Daoy (cell line): ENCODE data around the gene DDX31. TPM values are rescaled to one million over a fixed set of nuclear protein-coding genes. Genes with fewer than 3 reads are reported as not detected.

Experiments
- DNase-seq: peaks from one replicate; pipeline ENCODE4 v3.0.0-alpha.2; 2015; ENCODE audit warnings: low read depth
- total RNA-seq: library from RNA; depleted of rRNA; stranded (reverse); fragments of >200 nt; shearing (Covaris generic); gene quantifications from 2 replicates; pipeline ENCODE4 v1.2.3, GENCODE V29; 2014

Gene DDX31
- total RNA-seq, 1 experiment from 2014 or later = 32.6 TPM

DNA sequence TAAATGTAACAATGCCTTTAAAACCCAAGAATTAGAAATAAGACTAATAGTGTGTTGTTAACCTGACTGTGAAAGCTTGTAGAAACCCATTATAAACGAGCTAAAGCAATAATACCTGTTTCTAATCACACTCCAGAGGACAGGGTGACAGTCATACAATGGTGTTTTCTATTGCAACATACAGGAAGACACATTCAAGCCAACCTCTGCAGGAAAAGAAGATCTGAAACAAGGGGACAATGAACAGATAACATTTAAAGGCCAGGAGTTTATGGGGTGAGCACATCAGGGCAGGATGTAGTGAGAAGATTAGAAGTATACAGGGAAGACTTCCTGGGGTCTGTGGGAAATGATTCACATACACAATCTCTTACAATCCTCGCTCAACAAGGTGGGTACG, 73.6 kb downstream of the DDX31 start:
- peak; percentile 29 for DNase-seq

DNA sequence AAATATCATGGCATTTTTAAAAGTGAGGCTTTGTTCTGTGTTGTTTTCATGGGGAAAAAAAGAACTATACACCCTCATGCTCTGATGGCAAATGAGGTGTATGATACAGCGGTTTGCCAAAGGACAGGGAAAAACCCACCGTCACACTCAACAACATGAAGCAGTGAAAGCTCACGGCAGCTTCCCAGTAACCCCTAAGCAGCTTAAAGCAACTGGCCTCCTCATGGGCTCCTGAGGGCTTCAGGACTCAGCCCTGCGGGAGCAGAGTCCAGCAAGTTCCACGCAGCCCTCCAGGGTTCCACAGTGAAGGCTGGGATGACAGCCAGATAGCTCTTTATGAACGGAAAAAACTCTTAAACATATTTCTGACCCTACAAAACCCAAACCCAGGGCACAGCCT, 74.5 kb downstream of the DDX31 start:
- no peak for DNase-seq

- DNase-seq = no peak
Observed at GRCh38 chr9:132594412-132594811, 75.4 kb downstream of the DDX31 start.

- no peak for DNase-seq
Observed at GRCh38 chr9:132592451-132592850, 77.3 kb downstream of the DDX31 start.

- DNase-seq = no peak
Observed at GRCh38 chr9:132591751-132592314, 78.0 kb downstream of the DDX31 start.

DNA sequence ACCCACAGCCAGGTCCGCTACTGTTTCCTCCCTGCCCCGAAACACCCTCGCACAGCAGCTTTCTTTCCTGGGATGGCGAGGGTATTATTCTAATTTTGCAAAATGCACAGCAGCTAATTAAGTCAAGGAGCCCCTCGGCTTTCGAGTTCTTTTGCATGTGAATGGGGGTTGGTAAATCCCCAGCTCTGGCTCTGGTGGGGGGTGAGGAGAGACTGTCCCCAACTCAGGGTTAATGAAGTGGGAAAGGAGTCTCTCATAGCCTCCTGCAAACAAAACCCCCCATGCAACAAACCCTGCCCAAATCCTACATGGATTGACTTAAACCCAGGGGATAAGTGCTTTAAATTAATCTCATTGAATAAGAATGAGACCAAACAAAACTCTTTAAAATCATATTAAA, 78.5 kb downstream of the DDX31 start:
- DNase-seq = no peak

GRCh38 chr9:132590318-132591182, 79.2 kb downstream of the DDX31 start:
- DNase-seq = no peak

DNA sequence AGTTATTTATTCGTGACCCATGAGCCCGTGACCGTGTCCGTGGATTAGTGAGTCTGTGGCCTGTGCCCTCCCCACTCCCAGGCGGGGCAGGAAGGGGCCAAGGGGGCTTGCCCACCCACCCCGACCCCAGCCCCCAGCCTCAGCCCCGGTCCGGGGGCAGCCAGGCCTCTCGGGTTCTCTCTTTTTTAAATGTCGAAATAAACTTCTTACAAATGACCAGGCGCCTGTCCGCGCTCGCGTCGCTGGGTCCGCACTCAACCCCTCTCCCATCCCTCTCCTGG, 79.8 kb downstream of the DDX31 start:
- no peak for DNase-seq

DNA sequence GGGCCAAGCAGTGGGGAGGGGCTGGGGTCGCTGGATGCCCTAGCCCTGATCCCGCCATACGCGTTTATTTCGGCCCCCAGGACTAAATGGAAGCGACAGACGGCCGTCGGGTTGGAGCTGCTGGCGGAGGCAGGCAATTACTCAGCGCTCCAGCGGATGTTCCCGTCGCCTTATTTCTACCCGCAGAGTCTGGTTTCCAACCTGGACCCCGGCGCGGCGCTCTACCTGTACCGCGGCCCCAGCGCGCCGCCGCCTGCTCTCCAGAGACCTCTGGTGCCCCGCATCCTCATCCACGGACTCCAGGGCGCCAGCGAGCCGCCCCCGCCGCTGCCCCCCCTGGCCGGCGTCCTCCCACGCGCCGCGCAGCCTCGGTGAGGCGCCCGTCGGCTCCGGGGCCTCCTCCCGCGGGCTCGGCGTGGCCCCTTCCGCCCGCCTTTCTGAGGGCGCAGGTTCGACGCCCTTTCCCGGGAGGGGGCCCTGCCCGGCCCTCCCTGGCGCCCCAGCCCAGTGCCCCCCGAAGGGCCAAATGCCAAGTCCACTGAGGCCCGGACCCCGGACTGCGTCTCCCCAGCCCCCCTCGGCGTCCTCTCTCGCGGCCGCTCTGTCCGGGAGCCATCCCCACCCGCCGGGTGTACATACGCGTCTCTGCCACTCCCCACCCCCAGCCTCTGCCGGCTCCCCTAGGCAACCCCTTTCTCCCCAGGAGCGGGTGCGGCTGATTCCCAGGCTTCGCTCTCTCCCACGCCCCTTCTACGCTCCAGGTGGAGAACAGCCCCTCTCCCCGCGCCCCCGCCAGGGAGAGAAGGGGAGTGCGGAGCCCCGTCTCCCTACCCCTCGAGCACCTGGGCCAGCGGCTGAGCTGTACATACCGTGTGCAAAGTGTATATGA, 80.4 kb downstream of the DDX31 start:
- DNase-seq = peak; percentile 35

DNA sequence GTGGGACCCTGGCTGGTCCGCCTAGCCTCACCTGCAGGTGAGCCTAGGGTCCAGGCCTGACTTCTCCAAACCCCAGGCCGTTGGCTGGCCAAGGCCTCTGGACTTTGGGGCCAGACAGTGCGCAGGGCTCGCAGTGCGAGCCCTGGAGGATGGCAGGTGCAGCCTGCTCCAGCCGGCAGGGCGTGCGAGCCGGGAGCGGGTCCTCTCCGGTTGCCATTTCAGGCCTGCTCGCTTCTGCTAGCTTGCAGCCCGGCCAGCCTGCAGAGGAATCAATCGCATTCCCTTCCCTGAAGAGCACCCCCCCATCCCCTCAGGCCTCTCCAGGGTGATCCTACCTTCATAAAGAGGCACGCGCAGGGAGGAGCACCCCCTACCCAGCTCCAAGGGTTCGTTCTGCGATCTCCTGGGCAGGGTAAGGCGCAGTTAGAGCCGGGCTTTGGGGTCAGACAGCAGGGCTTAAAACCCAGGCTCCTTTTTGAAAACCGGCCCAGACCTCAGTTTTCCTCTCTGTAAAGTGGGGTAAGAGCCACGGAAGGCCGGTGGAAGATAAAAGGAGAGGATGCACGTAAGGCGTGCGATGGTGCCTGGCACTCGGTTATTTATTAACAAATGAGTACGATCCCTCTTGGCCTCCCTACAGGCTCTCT, 81.2 kb downstream of the DDX31 start:
- DNase-seq = no peak

DNA sequence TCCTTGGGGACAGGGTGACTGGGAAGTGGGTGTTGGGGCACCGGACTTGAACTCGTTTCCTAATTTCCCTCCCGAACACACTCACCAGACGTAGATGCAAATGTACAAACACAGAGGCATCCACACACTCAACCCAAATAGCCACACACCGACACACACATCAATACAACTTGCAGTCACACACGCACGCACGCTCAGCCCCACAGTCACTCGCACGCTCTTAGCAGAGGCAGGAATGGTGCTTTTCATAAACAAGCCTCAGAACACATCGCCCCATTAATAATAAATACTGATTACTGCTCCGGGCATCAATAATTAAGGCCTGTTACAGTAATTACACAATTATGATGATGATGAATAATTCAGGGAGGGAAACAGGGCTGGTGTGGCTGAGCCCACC, 81.7 kb downstream of the DDX31 start:
- no peak for DNase-seq

DNA sequence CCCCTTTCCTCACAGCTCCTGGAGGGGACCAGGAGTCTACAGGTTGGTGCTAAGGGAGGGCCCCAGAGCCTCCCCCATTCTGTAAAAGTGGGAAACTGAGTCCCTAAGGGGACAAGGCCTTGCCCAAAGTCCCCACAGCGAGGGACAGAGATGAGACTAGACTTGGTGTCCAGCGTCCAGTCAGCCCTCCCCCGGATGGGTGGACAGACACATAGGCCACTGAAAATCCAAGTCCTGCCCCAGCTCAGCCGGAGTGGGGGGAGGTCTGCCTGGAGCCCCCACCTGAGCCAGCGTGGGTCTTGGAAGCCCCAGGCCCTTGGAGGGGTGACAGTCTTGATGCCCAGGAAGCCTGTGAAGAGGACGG, 82.2 kb downstream of the DDX31 start:
- DNase-seq = no peak

DNA sequence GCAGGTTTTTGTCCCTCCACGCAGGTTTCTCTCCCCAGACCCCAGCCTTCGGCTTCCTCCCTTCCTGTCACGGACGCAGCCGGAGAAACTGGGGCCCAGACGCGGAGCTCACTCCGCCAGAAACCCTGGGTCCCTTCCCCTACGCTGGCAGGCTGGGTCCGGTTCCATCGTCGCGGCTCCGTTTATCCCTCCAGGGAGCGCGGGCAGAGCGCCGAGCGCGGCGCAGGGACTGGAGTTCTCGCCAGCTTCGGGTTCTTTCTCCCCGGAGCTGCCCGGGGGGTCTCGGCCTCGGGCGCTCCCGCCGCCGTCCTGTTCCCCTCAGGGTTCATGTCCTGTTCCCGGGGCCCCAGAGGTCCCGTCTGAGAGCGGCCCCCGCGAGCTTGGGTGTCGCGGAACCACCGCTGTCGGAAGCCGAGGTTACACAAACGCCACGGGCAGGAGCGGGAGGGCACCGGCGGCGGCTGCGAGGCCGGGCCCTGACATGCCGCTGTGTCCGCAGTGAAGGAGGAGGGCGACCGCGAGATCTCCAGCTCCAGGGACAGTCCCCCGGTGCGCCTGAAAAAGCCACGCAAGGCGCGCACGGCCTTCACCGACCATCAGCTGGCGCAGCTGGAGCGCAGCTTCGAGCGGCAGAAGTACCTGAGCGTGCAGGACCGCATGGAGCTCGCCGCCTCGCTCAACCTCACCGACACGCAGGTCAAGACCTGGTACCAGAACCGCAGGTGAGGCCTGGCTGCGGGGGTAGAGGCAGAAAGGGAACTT, 82.8 kb downstream of the DDX31 start:
- DNase-seq = peak; percentile 28

- peak; percentile 29 for DNase-seq
Observed at GRCh38 chr9:132585954-132586829, 83.6 kb downstream of the DDX31 start.

GRCh38 chr9:132584601-132585560, 84.9 kb downstream of the DDX31 start:
- peak; percentile 79 for DNase-seq

DNA sequence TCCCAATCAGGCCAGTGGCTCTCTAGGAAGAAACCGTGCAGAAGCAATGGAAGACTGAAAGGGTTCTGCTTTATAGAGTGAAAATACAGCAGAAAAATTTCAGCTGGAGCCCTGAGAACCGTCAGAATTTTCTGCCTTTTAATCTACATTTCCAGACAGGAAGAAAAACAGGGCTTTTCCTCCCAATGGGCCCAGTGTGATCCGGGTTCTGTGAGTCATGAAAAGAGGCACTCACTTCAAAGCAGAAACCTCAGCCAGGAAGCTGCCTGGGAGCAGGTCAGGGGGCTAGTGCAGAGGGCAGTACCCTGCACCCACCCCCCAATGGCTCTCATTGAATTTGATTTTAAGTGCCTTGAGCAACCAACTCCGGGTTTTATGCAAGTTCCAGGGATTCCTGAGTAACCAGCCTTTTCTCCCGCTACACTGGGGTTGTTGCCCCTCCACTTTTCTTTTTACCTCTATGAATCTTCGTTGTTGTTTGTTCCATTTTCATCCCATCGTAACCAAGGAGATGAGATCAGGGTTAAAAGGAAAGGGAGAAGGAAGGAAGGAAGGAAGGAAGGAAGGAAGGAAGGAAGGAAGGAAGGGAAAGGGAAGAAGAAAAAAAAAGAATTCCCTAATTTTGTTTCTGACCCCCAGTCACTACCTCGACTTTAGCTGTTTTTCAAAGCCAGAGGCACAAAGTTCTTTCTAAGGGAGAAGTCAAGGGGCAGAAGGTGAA, 86.0 kb downstream of the DDX31 start:
- peak; percentile 71 for DNase-seq

DNA sequence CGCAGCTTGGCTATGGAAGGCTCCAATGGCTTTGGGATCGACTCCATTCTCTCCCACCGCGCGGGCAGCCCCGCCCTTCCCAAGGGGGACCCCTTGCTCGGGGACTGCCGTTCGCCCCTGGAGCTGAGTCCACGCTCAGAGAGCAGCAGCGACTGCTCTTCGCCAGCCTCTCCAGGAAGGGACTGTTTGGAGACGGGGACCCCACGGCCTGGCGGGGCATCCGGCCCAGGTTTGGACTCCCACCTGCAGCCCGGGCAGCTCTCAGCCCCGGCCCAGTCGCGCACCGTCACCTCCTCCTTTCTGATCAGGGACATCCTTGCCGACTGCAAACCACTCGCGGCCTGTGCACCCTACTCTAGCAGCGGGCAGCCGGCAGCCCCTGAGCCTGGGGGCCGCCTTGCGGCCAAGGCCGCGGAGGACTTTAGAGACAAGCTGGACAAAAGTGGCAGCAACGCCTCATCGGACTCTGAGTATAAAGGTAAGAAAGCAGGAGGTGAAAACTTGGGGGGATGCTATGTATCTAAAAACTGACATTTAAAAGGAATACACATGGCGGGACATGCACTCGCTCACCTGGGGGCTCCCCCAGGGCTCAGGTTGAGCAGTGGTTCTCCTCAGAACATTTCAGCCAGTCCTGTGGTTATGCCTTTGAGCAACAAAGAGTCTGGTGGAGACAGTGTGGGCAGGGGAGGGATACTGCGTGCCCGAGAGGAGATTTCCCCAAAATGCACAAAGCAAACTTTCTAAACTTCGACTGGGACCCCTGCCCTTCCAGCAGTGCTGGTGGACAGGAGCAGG, 86.8 kb downstream of the DDX31 start:
- no peak for DNase-seq

DNA sequence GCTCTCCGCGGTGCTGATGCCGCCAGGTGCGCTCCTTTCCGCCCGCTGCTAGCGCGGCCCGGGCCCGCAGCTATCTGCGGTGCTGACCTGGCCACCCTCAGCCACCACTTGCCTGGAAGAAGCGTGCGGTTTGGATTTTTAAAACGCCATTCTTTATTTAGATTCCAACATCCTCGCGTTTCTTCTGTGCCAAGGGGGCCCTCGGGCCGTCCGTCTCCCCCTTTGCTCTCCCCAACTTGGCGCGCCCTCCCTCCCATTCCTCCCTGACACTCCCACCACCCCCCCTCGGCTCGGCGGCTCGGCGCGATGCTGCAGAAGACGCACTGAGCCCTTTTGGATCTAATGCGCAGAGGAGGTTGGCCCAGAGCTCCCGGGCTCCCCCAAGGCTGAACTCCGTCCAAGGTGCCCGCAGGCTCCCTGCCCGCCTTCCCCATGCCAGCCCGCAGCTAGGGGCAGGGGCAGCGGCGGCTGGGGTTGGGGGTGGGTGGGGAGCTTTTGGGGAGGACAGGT, 87.5 kb downstream of the DDX31 start, which contains the start of gene BARHL1:
Gene BARHL1 (plus strand): TSS at position 331 of the 510 bp plus-strand sequence. CDS start 192 bp downstream, outside the sequence.
- no peak for DNase-seq
